Left forelimb (tissue), 1 donor: ENCODE measurements around the gene NANS.
"Not testable (repeated sequence)": the region's sequence is repeated elsewhere in the genome, so short reads cannot be mapped to it uniquely, and the experiment has no call there.

Experiments used
- DNase-seq: peaks from one replicate; pipeline ENCODE4 v3.0.0-alpha.2; 2018; ENCODE audit warnings: low spot score

Gene NANS

DNA sequence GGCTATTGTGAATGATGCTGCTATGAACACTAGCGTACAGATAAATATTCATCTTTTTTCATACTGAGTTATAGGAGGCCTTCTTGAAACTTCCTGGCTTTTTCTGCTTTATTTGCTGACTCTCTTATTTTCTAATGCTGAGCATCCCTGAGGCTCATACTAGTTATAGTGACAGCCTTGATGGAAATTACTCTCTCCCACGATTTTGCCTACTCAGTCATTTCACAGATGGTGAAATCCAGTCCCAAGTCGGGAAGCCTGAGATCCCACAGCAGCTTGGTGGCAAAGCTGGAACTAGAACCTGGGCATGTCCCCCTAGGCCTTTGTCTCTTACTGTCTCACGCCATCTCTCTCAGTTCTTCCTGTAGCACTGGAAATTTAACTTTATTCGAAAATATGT, 22.4 kb downstream of the NANS start:
- no peak for DNase-seq

GRCh38 chr9:98080326-98080725, 23.8 kb downstream of the NANS start:
- no peak for DNase-seq

GRCh38 chr9:98080780-98081179, 24.2 kb downstream of the NANS start:
- DNase-seq = peak; percentile 9

GRCh38 chr9:98081477-98082219, 25.1 kb downstream of the NANS start:
- peak; percentile 31 for DNase-seq

DNA sequence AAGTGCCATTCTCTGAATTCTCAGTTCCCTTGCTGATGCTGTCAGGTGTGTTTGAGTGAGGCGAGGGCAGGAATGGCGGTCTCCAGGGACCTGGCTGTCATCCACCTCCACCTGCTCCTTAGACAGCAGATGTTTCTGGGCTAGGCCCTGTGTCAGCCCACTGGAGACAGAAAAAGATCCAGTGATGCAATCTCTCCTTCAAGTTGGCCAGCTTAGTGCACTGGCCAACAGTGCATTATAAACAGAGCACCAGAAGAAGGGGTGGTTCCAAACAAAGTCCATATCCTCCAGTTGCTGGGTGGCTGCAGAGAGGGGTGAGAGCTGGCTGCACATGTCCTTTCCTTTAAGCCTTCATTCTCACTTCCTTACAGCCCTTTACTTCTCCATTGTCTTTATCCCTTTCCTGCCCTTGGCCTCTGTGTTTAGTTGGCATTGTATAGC, 26.5 kb downstream of the NANS start:
- DNase-seq = no peak

DNA sequence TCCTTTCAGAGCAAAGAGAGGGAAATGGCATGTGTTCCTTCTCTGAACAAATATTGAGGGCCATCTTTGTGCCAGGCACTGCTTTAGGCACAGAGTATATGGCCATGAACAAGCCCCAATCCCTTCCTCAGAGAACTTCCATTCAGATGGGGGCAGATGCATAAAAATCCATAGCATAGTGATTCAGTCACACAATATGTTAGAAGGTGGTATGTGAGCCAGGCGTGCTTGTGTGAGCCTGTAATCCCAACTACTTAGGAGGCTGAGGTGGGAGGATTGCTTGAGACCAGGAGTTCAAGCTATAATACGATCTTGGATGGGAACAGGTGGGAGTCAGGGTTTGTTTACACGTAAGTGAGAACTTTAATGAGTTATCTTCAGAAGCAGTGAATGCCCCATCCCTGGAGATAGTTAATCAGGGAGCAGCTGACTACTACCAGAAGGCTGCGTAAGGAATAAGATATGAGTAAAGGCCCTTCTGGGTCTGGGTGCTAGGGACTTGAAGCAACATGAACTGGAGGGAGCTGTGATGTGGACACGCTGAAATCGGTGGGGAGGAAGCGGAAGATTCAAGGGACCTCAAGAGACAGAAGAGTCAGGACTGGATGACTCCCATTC, 27.1 kb downstream of the NANS start:
- no peak for DNase-seq

DNA sequence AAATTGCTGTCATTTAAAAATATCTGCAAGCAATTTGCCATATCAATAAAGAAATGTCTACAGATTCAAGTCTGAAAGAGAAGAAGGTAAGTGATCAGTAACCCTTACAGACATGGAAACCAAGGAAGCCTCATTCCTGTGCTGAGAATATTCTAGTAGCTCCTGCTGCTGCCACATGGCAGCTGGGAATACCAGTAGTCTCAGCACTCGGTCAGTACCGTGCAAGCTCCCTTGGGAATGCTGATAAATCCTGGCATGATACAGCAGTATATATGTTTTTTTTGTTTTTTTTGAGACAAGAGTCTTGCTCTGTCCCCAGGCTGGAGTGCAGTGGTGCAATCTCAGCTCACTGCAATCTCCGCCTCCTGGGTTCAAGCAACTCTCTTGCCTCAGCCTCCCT, 27.9 kb downstream of the NANS start:
- no peak for DNase-seq

DNA sequence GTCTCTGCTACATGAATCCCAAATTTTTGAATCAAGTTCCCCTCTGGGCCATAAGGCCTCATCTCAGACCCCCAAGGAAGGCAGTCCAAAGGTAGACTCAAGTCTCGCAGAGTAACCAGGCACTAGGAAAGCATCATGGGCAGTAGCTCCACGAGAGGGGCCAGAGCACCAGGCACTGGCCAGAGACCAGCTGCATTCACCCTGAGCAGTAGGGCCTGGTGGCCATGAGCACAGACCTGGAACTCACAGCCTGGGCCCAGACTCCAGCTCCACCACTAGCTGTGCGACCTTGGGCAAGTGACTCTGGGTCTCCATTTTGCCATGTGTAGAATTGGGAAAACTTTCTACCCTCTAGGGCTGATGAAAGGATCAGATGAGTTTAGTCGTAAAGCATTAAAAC, 28.5 kb downstream of the NANS start:
- DNase-seq = no peak

DNA sequence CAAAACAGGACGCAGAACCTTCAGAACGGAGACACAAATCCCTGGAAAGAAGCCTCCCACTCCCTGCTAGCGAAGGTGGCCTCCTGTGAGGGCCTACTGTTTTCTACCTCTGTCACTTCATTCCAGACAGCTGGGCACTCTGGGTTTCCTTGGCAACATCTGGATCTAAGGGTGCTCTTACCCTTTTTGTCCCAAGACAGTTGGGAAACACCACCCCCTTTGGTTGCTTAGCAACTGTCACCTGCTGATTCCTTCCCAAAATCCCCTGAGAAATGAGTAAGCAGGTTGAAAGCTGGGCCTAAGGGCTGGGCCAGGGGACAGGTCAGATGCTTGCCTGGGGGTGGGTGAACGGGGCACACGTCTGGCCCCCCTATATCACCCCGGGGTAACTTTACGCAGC, 29.4 kb downstream of the NANS start:
- DNase-seq = no peak

DNA sequence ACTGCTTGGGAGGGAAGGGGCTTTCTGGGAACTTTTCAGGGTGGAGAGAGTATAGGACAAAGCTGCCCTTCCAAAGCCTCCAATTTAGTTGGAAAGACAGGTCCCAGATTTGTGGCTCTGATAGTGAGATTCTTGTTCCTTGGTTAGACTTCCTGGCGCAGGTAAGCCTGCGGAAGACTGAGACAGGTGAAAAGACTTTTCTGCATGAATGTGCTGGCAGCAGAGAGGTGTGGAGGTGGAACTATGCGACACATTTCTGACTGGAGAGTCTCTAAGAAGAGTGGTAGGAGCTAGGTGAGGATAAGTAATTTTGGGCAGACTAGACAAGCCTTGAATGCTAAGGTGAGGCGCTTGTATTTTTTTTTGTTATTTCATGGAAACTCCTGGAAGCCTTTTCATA, 29.9 kb downstream of the NANS start:
- DNase-seq = no peak

DNA sequence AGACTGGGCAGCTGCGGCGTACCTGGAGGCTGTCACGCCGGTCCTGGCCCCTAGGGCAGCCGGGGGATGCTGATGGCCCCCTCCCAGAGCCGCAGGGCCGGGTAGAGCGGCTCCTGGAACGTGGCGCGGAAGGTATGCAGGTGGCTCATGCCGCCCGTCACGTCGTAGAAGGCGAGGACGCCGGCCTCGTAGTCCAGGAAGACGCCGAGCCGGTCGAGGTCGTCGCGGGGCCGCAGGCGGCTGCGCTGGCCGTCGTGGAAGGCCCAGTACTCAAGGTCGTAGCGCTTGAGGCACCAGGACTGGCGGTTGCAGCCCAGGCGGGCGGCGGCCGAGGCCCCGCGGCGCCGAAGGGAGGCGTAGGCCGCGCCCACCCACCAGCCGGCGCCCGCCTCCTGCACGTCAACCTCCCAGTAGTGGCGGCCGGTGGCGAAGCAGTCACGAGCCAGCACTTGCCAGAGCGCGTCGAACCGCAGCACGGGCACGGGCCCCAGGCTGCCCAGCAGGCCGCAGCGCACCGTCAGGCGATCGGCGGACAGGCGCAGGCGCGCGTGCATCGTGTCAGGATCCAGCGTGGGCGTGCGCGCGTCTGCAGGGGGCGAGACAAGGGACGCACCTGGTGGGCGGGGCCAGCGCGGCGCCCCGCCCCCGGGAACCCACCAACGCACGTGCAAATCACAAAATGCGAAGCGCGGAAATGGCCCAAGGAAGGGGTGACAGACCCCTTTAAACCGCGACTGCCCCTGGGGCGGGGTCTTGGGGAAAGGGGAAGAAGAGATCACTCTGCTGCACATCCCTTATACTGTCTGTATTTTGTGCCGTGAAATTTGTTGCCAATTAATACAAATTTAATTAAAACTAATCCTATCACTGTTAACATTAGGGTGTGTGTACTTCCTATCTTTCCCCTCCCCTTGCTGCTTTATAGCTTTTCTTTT, 31.2 kb downstream of the NANS start:
- DNase-seq = peak; percentile 72

DNA sequence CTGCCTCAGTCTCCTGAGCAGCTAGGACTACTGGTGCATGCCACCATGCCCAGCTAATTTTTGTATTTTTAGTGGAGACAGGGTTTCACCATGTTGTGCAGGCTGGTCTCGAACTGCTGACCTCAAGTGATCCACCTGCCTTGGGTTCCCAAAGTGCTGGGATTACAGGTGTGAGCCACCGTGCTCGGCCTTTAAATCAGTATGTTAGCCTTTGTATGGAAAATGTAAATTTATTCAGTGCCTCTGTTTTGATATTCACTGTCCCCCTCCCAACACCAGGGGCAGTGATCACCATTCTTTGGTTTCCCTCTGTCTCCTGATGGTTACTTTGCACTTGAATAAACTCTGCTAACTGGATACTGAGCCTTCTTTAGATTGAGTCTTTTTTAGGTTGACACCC, 34.1 kb downstream of the NANS start:
- DNase-seq = not testable (repeated sequence)

DNA sequence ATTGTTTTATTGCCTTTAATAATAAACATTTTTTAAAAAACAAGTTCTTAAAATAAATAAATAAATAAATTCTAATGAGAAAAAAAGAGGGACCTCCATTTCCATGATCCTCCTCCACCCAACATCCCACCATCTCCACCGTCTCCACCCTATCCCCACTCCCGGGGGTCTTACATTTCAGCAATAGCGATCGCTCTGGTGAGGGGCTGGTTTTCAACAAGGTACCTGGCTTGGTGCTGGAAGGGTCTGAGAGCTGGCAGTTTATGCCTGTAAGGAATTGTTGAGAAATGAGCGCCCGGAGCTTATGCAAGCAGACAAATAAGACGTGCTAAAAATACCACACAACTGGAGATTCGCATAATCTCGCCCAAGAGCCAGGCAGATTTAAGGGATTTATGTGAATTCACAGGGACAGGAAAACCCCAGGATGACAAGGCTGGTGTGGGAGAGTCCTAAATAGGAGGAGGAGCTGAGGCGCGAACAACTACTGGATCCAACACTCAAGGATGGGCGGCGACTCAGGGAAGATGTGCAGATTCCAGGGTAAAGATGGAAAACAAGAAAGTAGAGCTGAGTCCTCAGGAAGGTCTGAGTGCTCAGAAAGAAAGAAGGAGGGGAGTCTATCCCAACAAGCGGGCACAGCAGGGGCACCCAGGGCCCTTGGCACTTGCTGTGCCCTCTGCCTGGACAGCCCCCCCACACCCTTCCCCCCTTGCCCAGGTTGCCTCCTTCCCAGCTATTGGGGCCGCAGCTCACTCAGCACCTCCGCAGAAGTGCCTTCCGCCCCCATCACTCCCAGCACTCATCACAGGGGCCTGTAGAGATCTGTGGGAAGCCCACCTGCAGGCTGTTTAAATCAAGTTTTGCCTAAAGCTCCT, 35.4 kb downstream of the NANS start:
- DNase-seq = no peak

DNA sequence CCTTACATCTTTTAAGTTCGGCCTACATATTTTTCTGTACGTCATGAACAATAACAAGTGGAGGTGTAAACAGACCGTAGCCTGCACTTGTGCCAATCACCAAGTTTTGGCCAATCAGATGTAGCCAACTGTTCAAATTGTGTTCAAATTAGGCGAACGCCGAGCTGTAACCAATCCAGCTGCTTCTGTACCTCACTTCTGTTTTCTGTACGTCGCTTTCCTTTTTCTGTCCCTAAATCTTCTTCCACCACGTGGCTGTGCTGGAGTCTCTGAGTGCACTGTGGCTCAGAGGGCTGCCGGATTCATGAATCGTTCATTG, 36.0 kb downstream of the NANS start:
- DNase-seq = no peak

DNA sequence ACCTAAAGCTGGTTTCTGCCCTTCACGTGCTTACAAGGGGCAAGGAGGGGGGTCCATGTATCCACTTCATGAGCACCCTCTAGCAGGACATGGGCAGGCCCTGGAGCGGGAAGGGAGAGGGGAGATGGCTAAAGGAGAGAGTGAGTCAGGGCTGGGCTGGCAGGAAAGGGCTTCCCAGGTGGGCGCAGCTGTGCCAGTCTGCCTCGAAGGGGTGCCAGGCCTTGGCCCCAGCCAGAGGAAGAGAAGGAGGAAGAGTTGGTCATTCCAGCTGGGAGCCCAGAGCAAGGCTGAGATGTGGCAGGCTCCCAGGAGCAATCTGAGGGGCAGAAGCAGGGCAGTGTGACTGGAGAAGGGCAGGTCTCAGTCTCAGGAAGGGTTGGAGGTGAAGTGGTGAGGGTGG, 37.8 kb downstream of the NANS start:
- no peak for DNase-seq

- no peak for DNase-seq
These were observed 38.3 kb downstream of the NANS start for GRCh38 chr9:98094851-98095250.

DNA sequence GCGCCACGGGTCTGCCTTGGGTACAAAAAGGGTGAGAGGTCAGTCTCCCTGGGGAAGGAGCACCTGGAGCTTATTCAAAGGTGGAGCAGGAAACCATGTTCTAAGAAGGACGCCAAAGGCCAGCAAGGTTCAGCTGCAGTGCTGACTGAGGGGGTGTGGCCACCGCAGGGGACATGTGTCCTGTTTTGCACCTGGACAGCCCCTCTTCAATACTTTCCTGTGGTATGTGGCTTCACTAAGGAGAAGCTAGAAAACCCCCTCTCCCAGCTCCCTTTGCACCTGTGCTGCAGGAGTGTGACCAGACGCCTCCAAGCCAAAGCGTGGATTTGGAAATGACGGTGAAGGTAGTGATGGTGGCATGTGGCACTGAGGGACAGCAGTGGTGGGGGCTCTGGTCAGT, 38.9 kb downstream of the NANS start:
- no peak for DNase-seq

DNA sequence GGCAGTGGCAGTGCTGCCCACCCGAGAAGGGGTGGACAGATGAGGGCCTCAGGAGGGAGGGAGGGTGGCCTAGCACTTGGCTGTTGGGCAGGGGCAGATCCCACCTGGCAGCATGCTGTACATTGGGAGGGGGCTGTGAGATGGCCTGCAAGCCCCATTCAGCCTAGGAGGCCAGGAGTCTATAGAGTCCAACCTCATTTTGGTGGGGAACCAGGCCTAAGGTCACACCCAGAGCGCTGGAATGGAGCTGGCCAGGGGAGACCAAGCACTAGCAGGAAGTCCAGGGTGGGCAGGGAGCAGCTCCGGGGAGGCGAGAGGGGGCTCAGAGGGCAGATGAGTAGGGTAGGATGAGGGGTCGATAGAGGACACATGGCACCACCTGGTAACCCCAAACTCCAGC, 39.6 kb downstream of the NANS start:
- DNase-seq = no peak

DNA sequence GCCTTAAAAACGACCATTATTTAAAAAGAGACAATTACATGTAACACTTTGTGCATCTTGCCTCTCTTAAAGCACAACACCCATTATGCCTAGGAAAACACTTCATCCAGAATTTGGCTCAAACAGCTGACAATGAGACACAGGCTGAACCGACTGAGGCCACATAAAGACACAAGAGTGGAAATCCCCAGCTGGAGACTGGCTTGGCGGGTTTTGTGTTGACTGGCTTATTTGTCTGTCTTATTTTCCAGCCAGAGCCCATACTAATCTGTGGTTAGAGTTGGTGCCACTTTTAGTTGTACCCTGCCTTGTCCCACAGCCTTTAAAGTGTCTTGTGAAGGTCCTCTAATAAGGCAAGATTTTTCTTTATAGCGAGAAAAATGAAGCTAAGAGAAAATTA, 41.3 kb downstream of the NANS start:
- no peak for DNase-seq

GRCh38 chr9:98099346-98099745, 42.8 kb downstream of the NANS start:
- no peak for DNase-seq

GRCh38 chr9:98099898-98100297, 43.4 kb downstream of the NANS start:
- no peak for DNase-seq

DNA sequence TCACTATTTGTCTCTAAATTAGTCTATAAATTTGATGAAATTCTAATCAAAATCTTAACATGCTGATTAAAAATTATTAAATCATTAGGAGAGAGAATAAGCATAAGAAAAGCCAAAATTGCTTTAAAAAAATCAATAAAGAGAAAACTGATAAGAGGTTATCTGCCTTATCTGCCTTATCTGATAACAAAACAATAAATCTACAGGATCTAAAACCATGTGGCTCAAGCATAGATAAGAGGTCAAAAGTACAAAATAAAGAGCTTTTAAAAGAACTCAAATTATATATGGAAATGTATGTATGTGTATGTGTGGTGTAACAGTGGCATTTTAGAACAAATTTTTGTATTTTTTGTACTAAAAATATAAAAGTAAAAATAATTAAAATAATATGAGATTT, 43.9 kb downstream of the NANS start:
- no peak for DNase-seq
